CD4-positive, alpha-beta T cell treated with Interleukin-17A for 1 hour (primary cell): ENCODE measurements around the gene RAB8A.
"Not testable (repeated sequence)": the region's sequence is repeated elsewhere in the genome, so short reads cannot be mapped to it uniquely, and the experiment has no call there.

Experiments used
- DNase-seq: peaks from one replicate; pipeline ENCODE4 v3.0.0-alpha.2; 2020

RAB8A gene

GRCh38 chr19:16078759-16079707 is 32.7 kb upstream of the RAB8A start:
- DNase-seq, result peak; percentile 93

GRCh38 chr19:16084067-16084685 is 27.5 kb upstream of the RAB8A start:
- no peak for DNase-seq

DNA sequence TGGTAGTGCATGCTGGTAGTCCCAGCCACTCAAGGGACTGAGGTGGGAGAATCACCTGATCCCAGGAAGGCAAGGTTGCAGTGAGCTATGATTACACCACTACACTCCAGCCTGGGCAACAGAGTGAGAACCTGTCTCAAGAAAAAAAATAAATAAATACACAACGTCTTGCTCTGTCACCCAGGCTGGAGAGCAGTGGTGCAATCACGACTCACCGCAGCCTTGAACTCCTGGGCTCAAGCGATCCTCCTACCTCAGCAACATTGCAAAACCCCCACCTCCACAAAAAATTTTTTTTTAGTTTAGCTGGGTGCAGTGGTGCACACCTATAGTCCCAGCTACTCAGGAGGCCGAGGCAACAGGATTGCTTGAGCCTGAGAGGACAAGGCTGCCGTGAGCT is 26.6 kb upstream of the RAB8A start:
- no peak for DNase-seq

DNA sequence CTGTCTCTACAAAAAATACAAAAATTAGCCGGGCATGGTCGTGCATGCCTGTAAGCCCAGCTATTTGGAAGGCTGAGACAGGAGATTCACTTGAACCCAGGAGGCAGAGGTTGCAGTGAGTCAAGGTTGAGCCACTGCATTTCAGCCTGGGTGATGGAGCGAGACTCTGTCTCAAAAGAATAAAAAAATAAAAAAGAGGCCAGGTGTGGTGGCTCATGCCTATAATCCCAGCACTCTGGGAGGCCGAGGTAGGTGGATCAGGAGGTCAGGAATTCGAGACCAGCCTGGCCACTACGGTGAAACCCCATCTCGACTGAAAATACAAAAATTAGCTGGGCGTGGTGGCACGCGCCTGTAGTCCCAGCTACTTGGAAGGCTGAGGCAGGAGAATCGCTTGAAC is 24.3 kb upstream of the RAB8A start:
- not testable (repeated sequence) for DNase-seq

- no peak for DNase-seq
Measured at GRCh38 chr19:16087940-16088339, 23.7 kb upstream of the RAB8A start.

DNA sequence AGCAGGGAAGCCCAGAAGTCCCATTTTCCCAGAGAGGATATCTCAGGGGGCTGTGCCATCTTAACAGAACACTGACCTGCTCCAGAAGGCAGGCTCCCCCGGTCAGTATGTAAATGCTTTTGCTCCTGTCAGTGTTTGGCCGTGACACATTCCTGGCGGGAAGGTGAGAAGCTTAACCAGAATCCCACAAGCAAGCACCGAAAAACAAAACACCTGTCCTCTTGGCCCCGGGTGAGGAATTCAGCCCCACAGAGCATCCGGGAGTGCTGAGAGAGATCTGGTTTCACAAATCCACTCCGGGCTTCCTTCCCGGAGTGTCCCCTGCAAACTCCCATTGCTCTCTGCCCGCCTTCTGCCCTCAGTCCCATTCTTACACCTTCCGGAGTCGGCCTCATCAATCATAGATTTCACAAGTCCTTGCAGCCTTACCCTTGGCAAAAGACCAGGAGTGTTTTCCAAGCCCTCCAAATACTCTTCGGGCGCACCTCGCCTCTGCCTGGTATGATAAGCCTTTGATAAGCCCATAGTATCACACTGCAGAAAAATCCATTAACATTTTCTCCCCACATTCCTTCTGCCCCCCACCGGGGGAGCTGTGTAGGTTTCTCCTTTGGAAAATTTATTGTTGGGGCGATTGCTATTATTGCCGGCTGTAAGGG is 23.2 kb upstream of the RAB8A start:
- DNase-seq, result no peak

DNA sequence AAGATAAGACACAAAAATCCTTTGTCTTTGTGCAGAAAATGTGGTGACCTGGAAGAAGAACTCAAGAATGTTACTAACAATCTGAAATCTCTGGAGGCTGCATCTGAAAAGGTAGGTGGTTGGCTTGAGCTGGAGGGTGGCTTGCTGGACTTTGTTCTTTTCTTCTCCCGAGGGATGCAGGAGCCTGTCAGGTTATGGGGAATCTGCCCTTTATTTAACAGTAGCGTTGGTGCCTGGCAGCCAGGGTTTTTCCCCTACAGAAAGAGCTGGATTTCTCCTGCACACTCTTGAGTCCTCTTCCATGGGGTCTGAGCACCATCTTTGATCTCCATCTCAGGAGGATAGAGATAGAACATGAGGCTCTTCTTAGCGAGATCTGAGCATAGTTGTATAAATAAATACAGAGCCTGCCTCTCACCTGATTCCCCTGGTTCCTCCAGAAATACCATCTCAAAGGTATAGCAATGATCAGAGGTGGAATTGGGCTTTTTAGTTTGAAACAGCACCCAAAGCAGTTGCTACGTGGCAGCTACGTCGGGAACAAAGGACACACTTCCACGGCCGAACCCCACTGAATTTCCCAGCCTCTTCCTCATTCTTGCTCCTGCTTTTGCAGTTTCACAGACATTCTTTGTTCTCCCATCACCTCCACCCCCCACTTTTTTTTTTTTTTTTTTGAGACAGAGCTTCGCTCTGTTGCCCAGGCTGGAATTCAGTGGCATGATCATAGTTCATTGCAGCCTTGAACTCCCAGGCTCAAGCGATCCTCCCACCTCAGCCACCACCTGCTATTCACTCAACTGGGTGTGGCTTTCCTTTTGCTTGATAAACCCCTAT is 22.5 kb upstream of the RAB8A start:
- no peak for DNase-seq

DNA sequence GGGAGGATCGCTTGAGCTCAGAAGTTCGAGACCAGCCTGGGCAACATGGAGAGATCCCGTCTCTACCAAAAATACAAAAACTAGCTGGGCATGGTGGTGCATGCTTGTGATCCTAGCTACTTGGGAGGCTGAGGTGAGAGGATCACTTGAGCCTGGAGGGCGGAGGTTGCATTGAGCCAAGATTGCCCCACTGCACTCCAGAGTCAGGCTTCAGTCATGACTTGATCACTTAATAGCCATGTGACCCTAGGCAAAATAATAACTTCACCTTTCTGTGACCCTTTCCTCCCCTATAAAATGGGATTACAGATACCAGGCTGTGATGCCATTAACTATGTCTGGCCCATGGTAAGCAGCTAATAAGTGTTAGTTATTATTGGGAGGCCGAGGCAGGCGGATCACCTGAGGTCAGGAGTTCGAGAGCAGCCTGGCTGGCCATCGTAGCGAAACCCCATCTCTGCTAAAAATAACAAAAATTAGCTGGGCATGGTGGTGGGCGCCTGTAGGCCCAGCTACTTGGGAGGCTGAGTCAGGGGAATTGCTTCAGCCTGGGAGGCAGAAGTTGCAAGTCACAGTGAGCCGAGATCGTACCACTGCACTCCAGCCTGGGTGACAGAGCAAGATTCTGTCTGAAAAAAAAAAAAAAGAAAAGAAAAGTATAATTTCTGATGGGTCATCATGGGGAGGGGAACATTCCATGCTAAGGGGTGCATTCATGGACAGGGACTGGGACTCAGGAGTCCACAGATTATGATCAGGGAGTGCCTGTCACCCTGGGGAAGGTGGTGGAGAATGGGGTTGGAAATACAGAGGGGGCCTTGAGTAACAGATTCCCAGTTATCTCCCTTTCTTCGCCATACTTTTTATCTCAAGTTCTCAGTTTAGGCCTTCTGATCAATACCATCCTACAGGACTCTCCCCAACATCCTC is 19.9 kb upstream of the RAB8A start:
- no peak for DNase-seq

DNA sequence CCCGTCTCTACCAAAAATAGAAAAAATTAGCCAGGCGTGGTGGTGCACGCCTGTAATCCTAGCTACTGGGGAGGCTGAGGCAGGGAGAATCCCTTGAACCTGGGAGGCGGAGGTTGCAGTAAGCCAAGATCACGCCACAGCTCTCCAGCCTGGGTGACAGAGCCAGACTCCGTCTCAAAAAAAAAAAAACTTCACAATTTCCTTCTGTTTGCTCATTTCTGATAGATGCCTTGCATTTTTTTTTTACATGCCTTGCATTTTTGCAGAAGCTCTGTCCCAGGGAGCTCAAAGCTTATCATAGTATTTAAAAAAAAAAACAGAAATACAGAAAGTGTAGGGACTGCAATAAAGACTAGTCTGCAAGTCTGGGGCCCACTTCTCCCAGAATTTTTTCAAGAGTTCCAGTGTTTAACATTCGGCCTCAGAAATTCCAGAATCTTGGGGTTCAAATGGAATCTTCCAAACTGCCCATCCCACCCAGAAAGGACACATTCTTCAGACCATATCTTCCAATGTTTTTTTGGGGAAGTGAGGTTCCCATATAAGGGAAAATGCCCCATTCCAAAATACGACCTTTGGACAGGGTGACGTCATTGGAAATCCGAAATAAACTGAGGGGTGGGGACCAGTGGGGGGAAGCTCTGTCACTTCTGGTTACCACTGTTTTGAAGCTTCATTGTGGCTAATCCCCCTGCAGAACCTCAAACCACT is 17.2 kb upstream of the RAB8A start:
- no peak for DNase-seq

DNA sequence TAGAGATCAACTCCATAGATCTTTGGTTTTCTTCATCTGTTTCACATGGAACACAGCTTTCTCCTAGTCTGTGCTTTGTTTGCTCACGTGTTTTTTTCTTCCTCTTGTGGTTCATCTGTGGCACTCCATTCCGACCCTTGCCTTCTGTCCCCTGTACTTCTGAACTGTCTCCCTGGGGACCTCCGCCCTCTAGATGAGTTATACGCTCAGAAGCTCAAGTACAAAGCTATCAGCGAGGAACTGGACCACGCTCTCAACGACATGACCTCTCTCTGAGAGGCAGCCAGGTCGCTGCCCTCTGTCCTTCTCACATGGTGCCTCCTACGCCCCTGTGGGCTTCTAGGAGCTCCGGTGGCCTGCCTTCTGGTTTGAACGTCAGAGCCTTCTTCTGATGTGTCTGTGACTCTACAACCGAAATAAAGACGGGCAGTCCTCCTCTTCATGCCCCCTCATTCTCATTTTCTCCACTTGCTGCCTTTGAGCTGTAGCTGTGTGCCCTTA is 16.6 kb upstream of the RAB8A start:
- DNase-seq, result no peak

- DNase-seq, result no peak
Measured at GRCh38 chr19:16096280-16096855, 15.3 kb upstream of the RAB8A start.

DNA sequence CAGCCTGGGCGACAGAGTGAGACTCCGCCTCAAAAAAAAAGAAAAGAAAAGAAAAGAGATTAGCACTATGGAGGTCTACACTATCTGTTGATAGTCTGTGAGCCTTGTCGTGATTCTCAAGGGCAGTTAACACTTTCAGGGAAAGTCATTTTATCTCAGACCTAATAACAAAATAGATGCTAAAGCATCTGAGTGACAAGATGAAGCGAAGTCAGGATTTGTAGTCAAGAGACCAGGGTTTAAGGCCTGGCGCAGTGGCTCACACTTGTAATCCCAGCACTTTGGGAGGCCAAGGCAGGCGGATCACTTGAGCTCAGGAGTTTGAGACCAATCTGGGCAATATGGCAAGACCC is 13.3 kb upstream of the RAB8A start:
- DNase-seq, result no peak

- no peak for DNase-seq
Measured at GRCh38 chr19:16098821-16099220, 12.9 kb upstream of the RAB8A start.

DNA sequence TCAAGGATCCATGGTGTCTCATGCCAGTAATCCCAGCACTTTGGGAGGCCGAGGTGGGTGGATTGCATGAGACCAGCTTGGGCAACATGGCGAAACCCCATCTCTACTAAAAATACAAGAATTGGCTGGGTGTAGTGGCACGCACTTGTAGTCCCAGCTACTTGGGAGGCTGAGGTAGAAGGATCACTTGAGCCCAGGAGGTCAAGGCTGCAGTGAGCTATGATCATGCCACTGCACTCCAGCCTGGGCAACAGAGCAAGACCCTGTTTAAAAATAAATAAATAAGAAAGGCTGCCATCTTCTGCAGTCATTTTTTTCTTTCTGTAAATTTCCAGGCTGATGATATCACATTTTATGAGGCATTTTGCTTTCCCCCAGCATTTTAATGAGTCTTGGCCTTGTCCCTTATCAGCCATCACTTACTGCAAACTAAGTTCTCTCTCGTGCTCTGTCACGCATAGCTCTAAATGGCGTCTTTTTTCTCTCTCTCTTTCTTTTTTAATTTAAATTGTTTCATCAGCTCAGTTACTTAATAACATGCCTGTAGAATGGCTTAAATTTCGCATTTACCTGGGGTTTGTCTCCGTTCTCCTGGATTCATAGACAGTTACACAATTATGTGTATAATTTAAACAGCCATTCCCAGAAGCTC is 12.2 kb upstream of the RAB8A start:
- DNase-seq, result not testable (repeated sequence)

- DNase-seq, result no peak
Measured at GRCh38 chr19:16100524-16100923, 11.2 kb upstream of the RAB8A start.

DNA sequence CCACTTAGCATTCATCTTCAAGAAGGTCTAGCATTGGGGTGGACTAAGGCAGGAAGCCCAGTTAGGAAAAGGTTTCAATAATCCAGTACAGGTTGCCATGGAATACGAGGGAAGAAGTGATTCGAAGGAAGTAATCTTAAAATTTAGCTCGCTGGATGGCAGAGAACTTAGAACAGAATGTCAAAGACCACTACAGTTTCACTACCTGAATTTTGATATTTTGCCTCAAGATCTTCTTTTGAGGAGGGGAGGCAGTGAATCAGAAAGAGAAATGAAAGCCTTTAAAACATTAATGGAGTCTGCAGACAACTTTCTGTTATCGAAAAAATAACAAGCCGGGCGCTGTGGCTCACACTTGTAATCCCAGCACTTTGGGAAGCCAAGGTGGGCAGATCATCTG is 7.0 kb upstream of the RAB8A start:
- no peak for DNase-seq

DNA sequence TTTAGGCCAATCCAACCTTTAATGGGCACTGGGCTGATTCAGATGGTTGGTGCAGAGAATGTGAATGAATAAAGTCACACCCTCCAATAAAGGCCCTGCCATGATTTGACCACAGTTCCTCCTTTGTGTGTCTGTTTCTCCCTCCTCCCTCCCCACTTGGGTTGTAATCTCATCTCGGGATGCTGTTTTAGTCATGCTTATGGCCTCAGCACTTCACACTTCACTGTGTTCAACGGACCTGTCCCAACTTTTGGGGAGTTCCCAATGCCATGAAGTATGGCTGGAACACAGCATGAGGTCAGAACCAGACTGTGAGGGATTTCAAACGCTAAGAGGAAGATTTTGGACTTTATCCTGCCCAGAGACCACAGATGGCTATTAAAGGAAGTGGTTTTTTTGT is 5.6 kb upstream of the RAB8A start:
- DNase-seq, result no peak

DNA sequence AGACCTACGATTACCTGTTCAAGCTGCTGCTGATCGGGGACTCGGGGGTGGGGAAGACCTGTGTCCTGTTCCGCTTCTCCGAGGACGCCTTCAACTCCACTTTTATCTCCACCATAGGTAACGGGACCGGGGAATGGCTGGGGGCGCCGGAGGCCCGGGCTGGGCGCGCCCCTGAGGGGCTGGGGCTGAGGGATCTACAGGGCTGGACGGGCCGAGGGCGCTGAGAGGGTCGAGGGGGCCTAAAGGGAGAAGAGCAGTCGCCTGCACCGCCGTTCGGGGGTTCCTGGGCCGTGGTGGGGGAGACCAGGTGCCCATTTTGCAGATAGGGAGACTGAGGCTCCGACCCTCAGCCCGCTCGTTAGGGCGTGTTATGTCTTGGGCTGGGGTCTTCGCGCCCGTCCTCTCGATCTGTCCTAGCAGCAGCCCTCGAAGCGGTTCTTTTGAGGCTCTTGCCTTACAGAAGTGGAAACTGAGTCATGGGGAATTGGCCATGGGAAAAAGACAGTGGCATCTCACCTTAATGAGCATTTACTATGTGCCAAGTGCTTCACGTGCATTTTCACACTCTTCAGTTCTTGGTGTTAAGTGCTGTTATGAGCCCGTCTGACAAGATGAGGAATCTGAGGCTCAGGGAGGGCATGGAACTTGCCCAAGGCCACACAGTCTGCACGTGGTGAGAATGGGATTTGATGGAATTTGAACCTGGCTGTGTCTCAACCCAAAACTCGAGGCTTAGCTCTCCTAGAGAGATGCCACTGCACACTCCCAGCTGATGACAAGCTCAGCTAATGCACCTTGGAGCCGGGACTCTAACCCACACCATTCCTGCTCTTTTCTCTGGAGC is 442 bp downstream of the RAB8A start:
- no peak for DNase-seq

GRCh38 chr19:16112778-16113177 is 1.1 kb downstream of the RAB8A start:
- DNase-seq, result no peak
